Medulla oblongata (tissue), 1 donor: ENCODE results near the gene SMURF1.

Experiments
- DNase-seq: peaks from one replicate; pipeline ENCODE4 v3.0.0-alpha.2; 2015; ENCODE audit errors: extremely low spot score

SMURF1 gene

DNA sequence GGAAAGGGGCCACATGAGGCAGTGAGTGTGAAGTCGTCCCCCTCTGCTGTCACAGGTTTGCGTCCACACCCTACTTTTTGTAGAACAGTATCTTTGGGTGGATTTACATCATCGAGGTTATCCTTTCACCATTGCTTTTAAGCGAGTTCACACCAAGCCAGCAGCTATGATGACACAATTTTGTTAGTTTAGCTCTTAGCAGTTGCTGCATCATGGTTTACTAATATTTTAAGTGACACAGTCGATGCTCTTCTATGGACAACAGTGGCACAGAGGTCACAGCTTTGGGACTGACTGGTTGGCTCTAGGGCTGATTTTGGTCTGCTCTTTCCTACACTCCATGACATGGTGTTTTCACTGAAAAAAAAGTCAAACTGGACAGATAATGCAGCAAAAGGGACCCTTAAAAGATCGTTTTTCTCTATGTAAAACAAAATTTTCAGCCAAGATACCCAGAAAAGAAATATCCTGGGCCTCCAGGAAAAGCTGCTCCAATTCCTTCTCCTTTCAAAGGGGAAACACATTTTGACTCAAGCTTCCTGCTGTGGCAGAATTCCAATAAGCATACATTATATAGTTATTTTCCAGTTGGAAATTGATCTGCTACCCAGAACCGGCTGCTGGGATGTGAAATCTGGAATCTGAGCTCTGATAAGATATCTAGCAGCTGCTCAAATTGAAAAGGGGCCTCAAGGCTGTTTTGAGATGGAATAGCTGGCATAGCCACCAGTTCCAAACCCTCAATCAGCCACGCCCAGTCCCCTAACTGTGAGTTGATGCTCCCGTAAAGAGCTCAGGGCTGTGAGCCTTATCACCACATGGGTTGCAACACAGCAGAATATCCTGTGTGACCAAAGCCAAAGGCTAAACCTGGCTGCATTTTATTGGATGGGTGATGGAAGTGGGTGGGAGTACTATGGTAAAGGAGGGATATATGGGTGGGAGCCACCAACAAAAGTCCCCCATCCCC, 114.2 kb downstream of the SMURF1 start:
- no peak for DNase-seq

GRCh38 chr7:99028261-99028973, 115.5 kb downstream of the SMURF1 start:
- DNase-seq: no peak

DNA sequence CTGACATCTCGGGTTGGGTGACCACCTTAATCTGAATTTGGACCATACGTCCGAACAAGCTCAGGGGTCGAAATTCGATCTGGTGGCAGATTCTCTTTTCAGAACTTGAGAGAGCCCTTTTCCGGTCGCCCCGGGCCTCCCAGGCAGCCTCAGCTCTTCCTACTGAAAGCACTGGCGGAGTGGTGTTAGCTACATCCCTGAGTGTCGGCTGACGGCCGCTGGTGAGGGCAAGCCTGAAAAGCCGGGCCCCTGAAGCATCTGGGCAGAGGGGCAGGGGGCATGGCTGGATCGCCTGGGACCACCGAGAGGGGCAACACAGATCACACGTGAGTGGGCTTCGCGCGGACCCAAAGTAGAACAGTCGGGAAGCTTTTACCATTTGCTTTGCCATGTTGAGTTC, 116.1 kb downstream of the SMURF1 start:
- no peak for DNase-seq

DNA sequence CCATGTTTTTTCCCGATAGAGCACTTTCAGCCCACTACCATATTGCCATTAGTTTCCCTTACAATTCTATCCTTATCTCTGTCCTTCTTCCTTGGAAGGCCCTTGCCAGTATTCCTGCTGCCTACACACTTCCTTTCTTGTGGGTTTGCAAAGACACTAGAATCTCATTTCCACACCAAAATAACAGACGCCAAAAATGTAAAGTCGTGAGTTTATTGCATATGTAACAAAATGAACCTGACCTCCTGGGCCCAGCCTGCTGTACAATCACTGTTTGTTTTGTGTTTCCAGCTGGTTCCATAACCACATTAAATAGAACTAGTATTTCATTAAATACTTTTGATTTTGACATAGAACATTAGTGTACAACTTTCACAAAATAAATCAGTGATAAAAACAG, 116.7 kb downstream of the SMURF1 start:
- no peak for DNase-seq

- no peak for DNase-seq
Observed at GRCh38 chr7:99024066-99024465, 119.8 kb downstream of the SMURF1 start.

- DNase-seq: no peak
Observed at GRCh38 chr7:99021941-99022560, 121.9 kb downstream of the SMURF1 start.

DNA sequence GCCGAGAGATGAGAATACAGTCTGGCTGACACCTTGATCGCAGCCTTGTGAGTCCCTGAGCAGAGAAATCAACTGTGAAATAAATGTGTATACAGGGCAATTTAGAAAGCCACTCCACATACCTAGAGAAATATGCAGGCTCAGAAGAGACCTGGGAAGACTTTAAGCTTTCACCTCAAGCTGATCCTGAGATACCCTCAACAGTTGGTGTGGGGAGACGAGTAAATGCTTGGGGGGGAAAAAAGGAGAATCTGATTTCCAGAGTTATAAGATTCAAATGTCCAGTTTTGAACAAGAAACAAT, 123.5 kb downstream of the SMURF1 start:
- DNase-seq: no peak

DNA sequence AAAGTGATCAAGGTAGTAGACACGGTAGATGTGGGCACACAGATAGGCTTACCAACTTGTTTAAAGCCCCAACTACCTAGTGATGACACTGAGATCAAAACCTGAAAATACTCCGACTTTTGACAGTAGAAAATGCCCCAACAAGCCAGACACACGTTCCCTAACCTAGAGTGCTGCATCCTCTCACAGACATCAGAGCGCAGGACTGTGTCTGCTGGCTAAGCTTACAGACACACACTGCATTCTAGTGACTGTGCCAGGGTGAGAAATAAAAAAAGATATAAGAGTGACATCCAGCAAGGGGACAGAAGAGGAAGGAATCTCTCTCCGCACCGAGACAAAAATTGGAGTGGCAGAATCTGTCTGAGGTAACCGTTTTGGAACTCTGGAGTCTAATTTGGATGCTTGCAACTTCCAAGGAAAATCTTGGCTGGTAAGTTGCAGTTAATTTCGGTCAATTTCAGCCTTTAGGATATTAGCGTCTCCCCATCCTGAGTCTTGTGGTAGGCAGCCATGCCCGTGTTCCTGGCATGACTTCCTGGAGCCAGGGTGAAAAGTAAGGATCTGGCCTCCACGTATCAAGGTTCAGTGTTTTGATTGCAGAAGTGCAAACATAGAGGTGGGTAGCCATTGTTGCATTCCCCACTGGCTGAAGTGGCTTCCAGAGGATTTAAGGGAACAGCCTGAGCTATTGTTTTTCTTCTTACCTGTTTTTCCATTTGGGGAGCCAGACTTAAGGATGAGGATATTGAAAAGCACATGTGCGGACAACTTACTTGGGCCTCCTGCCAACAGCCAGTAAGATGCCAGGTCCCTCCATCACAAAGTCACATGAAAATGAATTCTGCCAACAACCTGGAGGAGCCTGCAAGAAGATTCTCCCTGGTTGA, 124.1 kb downstream of the SMURF1 start:
- no peak for DNase-seq

- DNase-seq: no peak
Observed at GRCh38 chr7:99016196-99016595, 127.7 kb downstream of the SMURF1 start.

GRCh38 chr7:99014113-99014985, 129.6 kb downstream of the SMURF1 start:
- DNase-seq: no peak

- DNase-seq: no peak
Observed at GRCh38 chr7:99013266-99014112, 130.4 kb downstream of the SMURF1 start.

DNA sequence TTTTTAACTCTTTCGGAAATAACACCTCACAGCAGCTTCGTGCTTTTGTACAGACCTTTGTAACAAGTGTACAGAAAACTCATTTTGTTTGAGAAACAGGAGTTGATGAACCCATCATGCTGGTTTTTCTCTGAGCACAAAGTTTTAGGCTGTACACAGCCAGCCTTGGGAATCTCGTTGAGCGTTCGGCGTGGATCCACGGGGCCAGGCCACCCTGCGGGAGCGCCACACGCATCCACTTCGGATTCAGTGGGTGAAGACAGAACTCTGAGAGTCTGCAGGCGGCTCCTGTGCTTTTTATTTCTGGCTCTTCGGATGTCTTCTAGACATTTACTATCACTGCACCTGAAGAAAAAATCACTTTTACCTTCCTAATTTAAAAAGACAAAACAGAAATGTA, 131.2 kb downstream of the SMURF1 start:
- no peak for DNase-seq

GRCh38 chr7:99011706-99012404, 132.1 kb downstream of the SMURF1 start:
- no peak for DNase-seq

GRCh38 chr7:99011341-99011705, 132.6 kb downstream of the SMURF1 start:
- no peak for DNase-seq

DNA sequence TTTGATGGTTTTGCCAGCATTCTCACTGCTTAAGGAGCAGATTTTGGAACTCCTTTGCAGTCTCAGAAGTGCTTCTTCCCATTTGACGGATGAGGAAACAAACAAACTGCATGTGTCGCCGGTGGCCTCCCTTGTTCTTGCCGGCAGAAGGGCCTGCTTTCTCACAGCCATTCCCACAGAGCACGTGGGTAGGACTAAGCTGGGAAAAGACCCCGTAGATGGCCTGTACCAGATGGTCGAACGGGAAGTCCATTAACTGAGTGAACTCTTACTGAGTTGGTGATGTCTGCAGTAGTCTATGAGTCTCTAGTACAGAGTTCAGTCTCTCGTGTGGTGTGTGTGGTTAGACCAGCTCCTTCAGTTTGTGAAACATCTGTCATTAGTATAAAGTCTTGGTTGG, 133.6 kb downstream of the SMURF1 start:
- DNase-seq: no peak

GRCh38 chr7:99008921-99009530, 134.9 kb downstream of the SMURF1 start:
- no peak for DNase-seq

- no peak for DNase-seq
Observed at GRCh38 chr7:99008181-99008631, 135.7 kb downstream of the SMURF1 start.

- DNase-seq: no peak
Observed at GRCh38 chr7:99006739-99007424, 137.0 kb downstream of the SMURF1 start.
